ENCODE results near the gene TGFA.

DNA sequence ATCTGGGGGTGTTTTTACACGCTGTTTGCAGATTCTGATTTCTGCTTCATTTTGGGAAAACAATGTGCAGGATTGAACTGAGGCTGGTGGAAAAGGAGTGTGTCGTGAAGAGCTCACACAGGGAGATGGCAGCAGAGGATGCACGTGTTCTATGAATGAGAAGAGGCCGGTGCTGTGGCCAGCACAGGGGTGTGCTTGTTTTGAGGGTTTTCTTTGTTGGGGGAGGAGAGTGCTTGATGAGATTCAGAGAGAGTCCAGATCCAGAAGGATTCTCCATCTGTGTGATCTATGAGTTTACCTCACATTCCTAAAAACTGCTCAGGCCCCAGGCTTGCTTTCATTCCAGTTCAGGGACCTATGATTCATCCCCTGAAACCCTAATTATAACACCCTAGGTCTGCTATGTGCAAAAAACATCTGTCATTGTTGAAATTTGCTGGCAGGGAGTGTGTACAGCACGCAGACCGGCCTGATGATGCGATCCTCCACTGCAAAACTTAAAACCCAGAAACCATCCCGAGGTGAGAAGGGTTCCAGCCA lies 12.1 kb downstream of the TGFA start:
- TF ChIP-seq, protein P1, sequence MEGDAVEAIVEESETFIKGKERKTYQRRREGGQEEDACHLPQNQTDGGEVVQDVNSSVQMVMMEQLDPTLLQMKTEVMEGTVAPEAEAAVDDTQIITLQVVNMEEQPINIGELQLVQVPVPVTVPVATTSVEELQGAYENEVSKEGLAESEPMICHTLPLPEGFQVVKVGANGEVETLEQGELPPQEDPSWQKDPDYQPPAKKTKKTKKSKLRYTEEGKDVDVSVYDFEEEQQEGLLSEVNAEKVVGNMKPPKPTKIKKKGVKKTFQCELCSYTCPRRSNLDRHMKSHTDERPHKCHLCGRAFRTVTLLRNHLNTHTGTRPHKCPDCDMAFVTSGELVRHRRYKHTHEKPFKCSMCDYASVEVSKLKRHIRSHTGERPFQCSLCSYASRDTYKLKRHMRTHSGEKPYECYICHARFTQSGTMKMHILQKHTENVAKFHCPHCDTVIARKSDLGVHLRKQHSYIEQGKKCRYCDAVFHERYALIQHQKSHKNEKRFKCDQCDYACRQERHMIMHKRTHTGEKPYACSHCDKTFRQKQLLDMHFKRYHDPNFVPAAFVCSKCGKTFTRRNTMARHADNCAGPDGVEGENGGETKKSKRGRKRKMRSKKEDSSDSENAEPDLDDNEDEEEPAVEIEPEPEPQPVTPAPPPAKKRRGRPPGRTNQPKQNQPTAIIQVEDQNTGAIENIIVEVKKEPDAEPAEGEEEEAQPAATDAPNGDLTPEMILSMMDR (conservative IDR thresholded peaks at IDR 0.05 in 1 of 2, IDR thresholded peaks at IDR 0.05 in 1 of 2; ENCODE audit: low read depth in 1 of 2, low read length in 2 of 2): no peak
- TF ChIP-seq EZH2 (IDR thresholded peaks at IDR 0.05; ENCODE audit: low read length, missing control alignments): no peak

Measured in fibroblast of lung (primary cell).